Lower leg skin (tissue), 4 donors: Measurements from ENCODE around the gene FYTTD1. TPM values are rescaled to one million over a fixed set of nuclear protein-coding genes. Genes with fewer than 3 reads are reported as not detected.

ENCODE experiments used
- DNase-seq, 2 donors: peaks; one replicate each; pipeline ENCODE4 v3.0.0-alpha.2; 2019; ENCODE audit warnings: low spot score in 2 of 2
- H3K4me3 ChIP-seq: fragments of 200-600 bp; sonication (generic); 2 replicates; pipeline ENCODE4 v1.5.1; 2017; ENCODE audit warnings: mild to moderate bottlenecking, low read depth; ENCODE audit not compliant: poor library complexity, severe bottlenecking
- POLR2A ChIP-seq, 2 donors: fragments of 450-650 bp; IDR thresholded peaks; one replicate each; pipeline ENCODE4 v1.6.1; 2016 to 2017; ENCODE audit warnings: antibody characterized with exemption in 2 of 2, mild to moderate bottlenecking in 1 of 2, moderate library complexity in 1 of 2
- WGBS, 2 donors: methylation state at CpG; one replicate each; pipeline ENCODE4 v1.1.5; 2018; 5-methylcytosine and 5-hydroxymethylcytosine counted together
- intact Hi-C: fragments of 100-400 bp; cut with DNase I; formaldehyde crosslinking; loops from one replicate; pipeline ENCODE4 v1.15.0; 2023; ENCODE audit warnings: low total_unique reads
- total RNA-seq, 4 donors: library from RNA; depleted of rRNA; stranded (reverse); fragments of >200 nt; gene quantifications; one replicate each; pipeline ENCODE4 v1.1.0, GENCODE V29; 2016
- TF ChIP-seq, protein P1 (sequence below), 3 donors: fragments of 450-650 bp; IDR thresholded peaks; one replicate each; pipeline ENCODE4 v1.5.1; 2016; ENCODE audit warnings: antibody characterized with exemption in 3 of 3, mild to moderate bottlenecking in 3 of 3, moderate library complexity in 2 of 3

Gene FYTTD1
- total RNA-seq, 4 donors from 2014 or later, result 44.6 to 65.1 (median 54.3) TPM

DNA sequence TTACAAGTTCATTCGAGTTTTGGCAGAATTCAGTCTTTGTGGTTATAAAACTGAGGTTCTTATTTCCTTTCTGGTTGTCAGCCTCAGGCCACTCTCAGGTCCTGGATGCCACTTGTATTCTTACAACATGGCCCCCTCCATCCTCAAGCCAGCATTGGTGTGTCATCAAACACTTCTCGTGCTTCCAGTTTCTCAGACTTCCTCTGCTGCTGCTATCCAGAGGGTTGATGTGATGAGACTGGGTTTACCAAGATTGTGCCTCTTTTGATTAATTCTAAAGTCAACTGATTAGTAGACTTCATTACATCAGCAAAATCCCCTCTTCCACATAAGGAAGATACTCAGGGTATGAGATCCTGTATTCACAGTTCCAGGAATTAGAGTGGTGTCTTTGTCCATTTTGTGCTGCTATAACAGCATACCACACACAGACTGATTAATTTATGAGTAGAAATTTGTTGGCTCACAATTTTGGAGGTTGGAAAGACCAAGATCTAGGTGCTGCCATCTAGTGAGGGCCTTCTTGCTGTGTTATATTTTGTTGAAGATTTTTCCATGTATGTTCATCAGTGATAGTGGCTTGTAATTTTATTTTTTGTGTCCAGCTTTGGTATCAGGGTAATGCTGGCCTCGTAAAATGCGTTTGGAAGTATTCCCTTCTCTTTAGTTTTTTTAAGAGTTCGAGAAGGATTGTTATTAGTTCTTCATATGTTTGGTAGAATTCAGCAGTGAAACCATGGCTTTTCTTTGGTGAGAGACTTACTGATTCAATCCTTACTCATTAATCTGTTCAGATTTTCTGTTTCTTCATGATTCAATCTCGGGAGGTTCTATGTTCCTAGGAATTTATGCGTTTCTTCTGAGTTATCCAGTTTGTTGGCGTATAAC lies 52.5 kb downstream of the FYTTD1 start:
- WGBS, 2 donors, result 64% methylated on average over 8 of the region's 8 CpGs
- intact Hi-C loops, result no loop called here
- TF ChIP-seq, protein P1, sequence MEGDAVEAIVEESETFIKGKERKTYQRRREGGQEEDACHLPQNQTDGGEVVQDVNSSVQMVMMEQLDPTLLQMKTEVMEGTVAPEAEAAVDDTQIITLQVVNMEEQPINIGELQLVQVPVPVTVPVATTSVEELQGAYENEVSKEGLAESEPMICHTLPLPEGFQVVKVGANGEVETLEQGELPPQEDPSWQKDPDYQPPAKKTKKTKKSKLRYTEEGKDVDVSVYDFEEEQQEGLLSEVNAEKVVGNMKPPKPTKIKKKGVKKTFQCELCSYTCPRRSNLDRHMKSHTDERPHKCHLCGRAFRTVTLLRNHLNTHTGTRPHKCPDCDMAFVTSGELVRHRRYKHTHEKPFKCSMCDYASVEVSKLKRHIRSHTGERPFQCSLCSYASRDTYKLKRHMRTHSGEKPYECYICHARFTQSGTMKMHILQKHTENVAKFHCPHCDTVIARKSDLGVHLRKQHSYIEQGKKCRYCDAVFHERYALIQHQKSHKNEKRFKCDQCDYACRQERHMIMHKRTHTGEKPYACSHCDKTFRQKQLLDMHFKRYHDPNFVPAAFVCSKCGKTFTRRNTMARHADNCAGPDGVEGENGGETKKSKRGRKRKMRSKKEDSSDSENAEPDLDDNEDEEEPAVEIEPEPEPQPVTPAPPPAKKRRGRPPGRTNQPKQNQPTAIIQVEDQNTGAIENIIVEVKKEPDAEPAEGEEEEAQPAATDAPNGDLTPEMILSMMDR (IDR thresholded peaks at IDR 0.05), result no peak
- no peak for TF ChIP-seq POLR2A (IDR thresholded peaks at IDR 0.05)
- no peak for DNase-seq
- no peak overlapping the region for H3K4me3 ChIP-seq

DNA sequence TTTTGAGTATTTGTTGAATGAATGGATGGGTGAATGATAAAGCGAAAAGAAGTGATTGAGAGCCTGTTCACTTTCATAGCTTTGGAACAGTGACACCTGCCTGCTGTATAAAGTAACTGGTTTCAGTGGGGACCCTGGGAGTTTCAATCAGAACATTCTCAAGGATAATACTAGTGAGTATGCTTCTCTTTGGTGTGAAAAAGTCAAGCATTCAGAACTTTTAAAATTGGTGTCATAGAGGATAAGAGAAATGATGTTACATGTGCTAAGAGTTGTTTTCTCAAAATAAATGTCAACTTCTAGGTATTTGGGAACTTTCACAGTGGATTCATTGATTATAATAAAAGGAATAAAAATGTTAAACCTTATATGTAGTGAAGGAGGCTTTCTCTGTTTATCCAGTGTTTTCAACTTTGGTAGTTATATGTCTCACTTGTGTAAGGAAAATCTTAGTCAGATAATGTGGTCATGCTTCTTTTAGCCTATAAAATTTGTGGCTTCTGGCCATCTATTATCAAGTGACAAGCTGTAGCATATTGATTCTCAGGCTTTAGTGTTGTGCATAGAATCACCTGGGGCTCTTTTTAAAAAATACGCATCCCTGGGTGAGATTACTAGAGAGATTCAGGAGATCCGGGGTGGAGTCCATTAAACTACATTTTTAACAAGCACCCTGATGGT lies 53.2 kb downstream of the FYTTD1 start:
- no peak overlapping the region for H3K4me3 ChIP-seq
- 81 to 83% methylated on average over 3 of the region's 3 CpGs for WGBS, 2 donors
- no peak for TF ChIP-seq POLR2A (IDR thresholded peaks at IDR 0.05)
- TF ChIP-seq, protein P1 (IDR thresholded peaks at IDR 0.05), result no peak
- intact Hi-C loops, result no loop called here
- no peak for DNase-seq

DNA sequence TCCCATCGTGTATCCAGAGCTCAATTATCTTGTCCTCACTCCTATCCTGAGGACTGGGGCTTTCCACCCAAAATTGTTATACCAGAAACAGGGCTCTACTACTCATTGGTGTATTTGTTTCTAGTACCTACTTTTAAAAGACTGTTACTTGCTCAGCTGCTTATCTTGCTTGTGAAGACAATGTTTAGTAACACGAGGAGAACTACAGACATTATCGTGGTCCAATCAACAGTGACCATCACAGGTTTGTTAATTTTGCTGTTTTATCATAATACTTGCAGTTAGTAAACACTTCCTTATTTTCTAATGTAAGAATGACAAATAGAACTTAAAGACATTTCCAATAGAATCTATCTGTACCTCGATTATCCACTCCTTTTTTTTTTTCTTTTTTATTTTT lies 54.8 kb downstream of the FYTTD1 start:
- intact Hi-C loops, result no loop called here
- TF ChIP-seq, protein P1 (IDR thresholded peaks at IDR 0.05), result no peak
- no peak for TF ChIP-seq POLR2A (IDR thresholded peaks at IDR 0.05)
- WGBS, 2 donors, result 88 to 89% methylated on average over 4 of the region's 4 CpGs
- DNase-seq, result no peak
- no peak overlapping the region for H3K4me3 ChIP-seq

- intact Hi-C loops, result no loop called here
- H3K4me3 ChIP-seq, result no peak overlapping the region
- TF ChIP-seq, protein P1 (IDR thresholded peaks at IDR 0.05), result no peak
- TF ChIP-seq POLR2A (IDR thresholded peaks at IDR 0.05), result no peak
- DNase-seq, result no peak
- WGBS, 2 donors, result 71 to 76% methylated on average over 4 of the region's 4 CpGs
Observed at GRCh38 chr3:197807969-197808587, 58.4 kb downstream of the FYTTD1 start.

GRCh38 chr3:197809356-197810020 lies 59.8 kb downstream of the FYTTD1 start:
- TF ChIP-seq, protein P1 (IDR thresholded peaks at IDR 0.05), result no peak
- no peak for TF ChIP-seq POLR2A (IDR thresholded peaks at IDR 0.05)

More at GRCh38 chr3:197809356-197810020, 59.8 kb downstream of the FYTTD1 start:
- 34 to 41% methylated on average over 2 of the region's 2 CpGs for WGBS, 2 donors
- intact Hi-C loops, result no loop called here
- no peak overlapping the region for H3K4me3 ChIP-seq
- no peak for DNase-seq
